PC-3 (cell line): Measurements from ENCODE around the gene RPS26. TPM values are rescaled to one million over a fixed set of nuclear protein-coding genes. Genes with fewer than 3 reads are reported as not detected.
"Not testable (repeated sequence)": the region's sequence is repeated elsewhere in the genome, so short reads cannot be mapped to it uniquely, and the experiment has no call there.

Experiments used
- ATAC-seq: fragments of 200-7000 bp; cut with Tn5 transposase; 2 replicates; pipeline ENCODE4 v1.9.1; 2020; ENCODE audit warnings: mild to moderate bottlenecking, moderate library complexity
- BruUV-seq: library from RNA; stranded (reverse); fragments of 400-500 nt; replicated peaks from 2 replicates; lab custom pipeline; 2021; lab: Mats Ljungman, UMichigan
- CTCF ChIA-PET: fragments of 300-600 bp; sonication (Branson Sonifier 250); formaldehyde crosslinking; loops from one replicate; lab custom pipeline; 2022; ENCODE audit warnings: antibody characterized with exemption; lab: Charles Lee
- POLR2A ChIA-PET: fragments of 300-600 bp; sonication (Branson Sonifier 250); formaldehyde crosslinking; loops from one replicate; lab custom pipeline; 2022; ENCODE audit warnings: antibody characterized with exemption; ENCODE audit not compliant: unreplicated experiment; lab: Charles Lee
- DNase-seq: peaks from one replicate; pipeline ENCODE4 v3.0.0-alpha.2; 2015
- H2AFZ ChIP-seq: fragments of 300-600 bp; sonication (generic); 2 replicates; pipeline ENCODE4 v1.6.0; 2016; ENCODE audit warnings: antibody characterized with exemption, low read length
- H3F3A ChIP-seq: fragments of 300-600 bp; sonication (generic); one replicate; pipeline ENCODE4 v1.6.0; 2017; ENCODE audit warnings: antibody characterized with exemption, low read length, control low read depth, mild to moderate bottlenecking; ENCODE audit not compliant: unreplicated experiment
- H3K27ac ChIP-seq: fragments of 300-600 bp; sonication (generic); 2 replicates; pipeline ENCODE4 v1.5.1; 2016; ENCODE audit warnings: mild to moderate bottlenecking, low read length
- H3K27me3 ChIP-seq: fragments of 300-600 bp; sonication (generic); 2 replicates; pipeline ENCODE4 v1.6.1; 2016; ENCODE audit warnings: low read length, mixed read lengths
- H3K36me3 ChIP-seq: fragments of 300-600 bp; sonication (generic); 2 replicates; pipeline ENCODE4 v1.6.1; 2016; ENCODE audit warnings: low read depth, mixed run types, low read length, mixed read lengths
- H3K4me1 ChIP-seq: fragments of 300-600 bp; sonication (generic); 2 replicates; pipeline ENCODE4 v1.5.1; 2016; ENCODE audit warnings: low read length; ENCODE audit not compliant: insufficient read depth
- H3K4me2 ChIP-seq: fragments of 300-600 bp; sonication (generic); 2 replicates; pipeline ENCODE4 v1.6.0; 2016; ENCODE audit warnings: low read length
- H3K4me3 ChIP-seq: fragments of 300-600 bp; sonication (generic); 2 replicates; pipeline ENCODE4 v1.5.1; 2016; ENCODE audit warnings: mild to moderate bottlenecking, low read length, mixed read lengths
- H3K79me2 ChIP-seq: fragments of 300-600 bp; sonication (generic); 2 replicates; pipeline ENCODE4 v1.6.1; 2017; ENCODE audit warnings: low read length, mixed read lengths
- H3K9ac ChIP-seq: fragments of 300-600 bp; sonication (generic); 2 replicates; pipeline ENCODE4 v1.6.0; 2016; ENCODE audit warnings: mild to moderate bottlenecking, low read length
- H3K9me2 ChIP-seq: fragments of 300-600 bp; sonication (generic); replicated peaks from 2 replicates; pipeline ENCODE4 v1.6.1; 2016; ENCODE audit warnings: mixed run types, low read length, mixed read lengths
- H3K9me3 ChIP-seq: fragments of 300-600 bp; sonication (generic); 2 replicates; pipeline ENCODE4 v1.6.1; 2016; ENCODE audit warnings: low read length, mixed read lengths
- H4K20me1 ChIP-seq: fragments of 300-600 bp; sonication (generic); 2 replicates; pipeline ENCODE4 v1.6.1; 2016; ENCODE audit warnings: low read length, mixed read lengths
- EZH2 ChIP-seq: fragments of 300-600 bp; sonication (generic); IDR thresholded peaks from one replicate; pipeline ENCODE4 v1.6.1; 2017; ENCODE audit warnings: antibody characterized with exemption, mild to moderate bottlenecking, low read length; ENCODE audit not compliant: unreplicated experiment
- EZH2phosphoT487 ChIP-seq: fragments of 300-600 bp; sonication (generic); IDR thresholded peaks from 2 replicates; pipeline ENCODE4 v1.6.1; 2018; ENCODE audit warnings: mild to moderate bottlenecking, antibody characterized with exemption, low read length, borderline replicate concordance
- intact Hi-C: fragments of 100-400 bp; cut with micrococcal nuclease; formaldehyde crosslinking; loops from 2 replicates; pipeline ENCODE4 v1.9.0; 2023
- total RNA-seq: library from RNA; depleted of rRNA; stranded (reverse); fragments of >200 nt; gene quantifications from 2 replicates; pipeline ENCODE4 v1.2.3, GENCODE V29; 2014
- TF ChIP-seq, protein P1 (sequence below): fragments of 300-600 bp; sonication (generic); conservative IDR thresholded peaks from 2 replicates; pipeline ENCODE4 v1.5.1; 2017; ENCODE audit warnings: antibody characterized with exemption, low read depth, mild to moderate bottlenecking, low read length

RPS26 gene
- total RNA-seq, 1 experiment from 2014 or later = 320 TPM

GRCh38 chr12:55996715-55997534, 44.8 kb upstream of the RPS26 start, which contains the start of gene SUOX:
TSS of gene SUOX (plus strand) at chr12:55997276. CDS start at chr12:56002222, 4,946 bp downstream.
- peak within 1 kb of the TSS; percentile 93 for H3K4me2 ChIP-seq
- ChIA-PET POLR2A (interaction anchor here (0.5 to 1.5 kb wide), 7 partner anchors 10 to 1848 kb away, joined by 3 to 15 read pairs (median 5); partner anchors contain the start of genes CD63 and RAB5B), CTCF (interaction anchor here (0.5 to 3.5 kb wide), 9 partner anchors 10 to 258 kb away, joined by 3 to 29 read pairs (median 7); partner anchors contain the start of genes ORMDL2 and RAB5B)
- H3K9me3 ChIP-seq = no peaks in the 10 kb centered on the region
- ATAC-seq (peak; percentile 99), DNase-seq (peak; percentile 98)
- TF ChIP-seq EZH2 (no peak), EZH2phosphoT487 (no peak)
- TF ChIP-seq, protein P1, sequence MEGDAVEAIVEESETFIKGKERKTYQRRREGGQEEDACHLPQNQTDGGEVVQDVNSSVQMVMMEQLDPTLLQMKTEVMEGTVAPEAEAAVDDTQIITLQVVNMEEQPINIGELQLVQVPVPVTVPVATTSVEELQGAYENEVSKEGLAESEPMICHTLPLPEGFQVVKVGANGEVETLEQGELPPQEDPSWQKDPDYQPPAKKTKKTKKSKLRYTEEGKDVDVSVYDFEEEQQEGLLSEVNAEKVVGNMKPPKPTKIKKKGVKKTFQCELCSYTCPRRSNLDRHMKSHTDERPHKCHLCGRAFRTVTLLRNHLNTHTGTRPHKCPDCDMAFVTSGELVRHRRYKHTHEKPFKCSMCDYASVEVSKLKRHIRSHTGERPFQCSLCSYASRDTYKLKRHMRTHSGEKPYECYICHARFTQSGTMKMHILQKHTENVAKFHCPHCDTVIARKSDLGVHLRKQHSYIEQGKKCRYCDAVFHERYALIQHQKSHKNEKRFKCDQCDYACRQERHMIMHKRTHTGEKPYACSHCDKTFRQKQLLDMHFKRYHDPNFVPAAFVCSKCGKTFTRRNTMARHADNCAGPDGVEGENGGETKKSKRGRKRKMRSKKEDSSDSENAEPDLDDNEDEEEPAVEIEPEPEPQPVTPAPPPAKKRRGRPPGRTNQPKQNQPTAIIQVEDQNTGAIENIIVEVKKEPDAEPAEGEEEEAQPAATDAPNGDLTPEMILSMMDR = no peak
- H3K9ac ChIP-seq = peak within 1 kb of the TSS; percentile 73
- H3K27me3 ChIP-seq = no peaks in the 10 kb centered on the region
- peak within 1 kb of the TSS; percentile 82 for H3K4me3 ChIP-seq
- no TSS peak for BruUV-seq
- H3K36me3 ChIP-seq = peaks cover 9% of the 10 kb centered on the region; the same call in 1 of the 2 replicates
- intact Hi-C loops = loop anchor here (1.0 kb wide), 4 partner anchors 24 to 67 kb away; partner anchors contain the start of gene RPS26
- H3K9me2 ChIP-seq = no peaks in the 10 kb centered on the region
- H4K20me1 ChIP-seq = no peaks in the 10 kb centered on the region
- H3F3A ChIP-seq = no peaks in the 10 kb centered on the region
- peak within 1 kb of the TSS; percentile 84 for H2AFZ ChIP-seq
- H3K4me1 ChIP-seq = peaks cover 5% of the 10 kb centered on the region; the same call in 1 of the 2 replicates
- 0 out of 2 replicates have a peak within 1 kb of the TSS, but pooled peaks have one; percentile 5 for H3K27ac ChIP-seq
- peaks cover 12% of the 10 kb centered on the region for H3K79me2 ChIP-seq

DNA sequence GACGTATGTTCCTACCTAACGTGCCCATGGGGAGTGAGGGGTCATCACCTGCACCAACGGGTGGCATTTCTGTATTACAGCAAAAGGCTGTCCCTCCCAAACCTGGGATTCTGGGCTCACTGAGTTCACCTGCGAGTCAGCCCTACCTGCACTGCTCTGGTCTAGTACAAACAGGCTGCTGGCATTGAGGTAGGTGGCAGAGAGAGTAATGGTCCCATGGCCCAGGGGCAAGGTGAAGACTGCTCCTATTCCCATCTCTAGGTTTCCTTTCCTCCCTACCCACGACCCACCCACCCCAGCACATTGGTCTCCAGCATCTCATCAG, 44.2 kb upstream of the RPS26 start:
- Histone ChIP-seq H3K4me2 (peak overlapping the region; percentile 93), H3K4me1 (peaks cover 5% of the 10 kb centered on the region; the same call in 1 of the 2 replicates), H3K9me3 (no peaks in the 10 kb centered on the region), H3K4me3 (peak overlapping the region; percentile 82), H3K9ac (peak overlapping the region; percentile 73), H3K36me3 (peaks cover 4% of the 10 kb centered on the region; the same call in 1 of the 2 replicates), H3K27ac (no peak overlapping the region), H4K20me1 (no peaks in the 10 kb centered on the region), H3K9me2 (no peaks in the 10 kb centered on the region), H2AFZ (peak overlapping the region; percentile 84), H3F3A (no peaks in the 10 kb centered on the region), H3K27me3 (no peaks in the 10 kb centered on the region), H3K79me2 (peaks cover 12% of the 10 kb centered on the region)
- no peak for TF ChIP-seq EZH2
- TF ChIP-seq, protein P1 = no peak
- TF ChIP-seq EZH2phosphoT487 = no peak
- ChIA-PET POLR2A (interaction anchor here (0.5 to 1.5 kb wide), 7 partner anchors 9 to 1847 kb away, joined by 3 to 15 read pairs (median 5); partner anchors contain the start of genes CD63 and RAB5B), CTCF (interaction anchor here (0.5 to 3.5 kb wide), 6 partner anchors 23 to 259 kb away, joined by 3 to 29 read pairs (median 6); partner anchors contain the start of genes ORMDL2 and RAB5B)
- intact Hi-C loops = loop anchor here (1.0 kb wide), 2 partner anchors 44 to 67 kb away; partner anchors contain the start of gene RPS26
- ATAC-seq = peak; percentile 34
- peak; percentile 14 for DNase-seq
- BruUV-seq = TSS peak; percentile 21

GRCh38 chr12:55999522-55999921, 42.2 kb upstream of the RPS26 start:
- CTCF ChIA-PET, H3K27me3 ChIP-seq, H2AFZ ChIP-seq, H3K9me2 ChIP-seq, POLR2A ChIA-PET, H3K9me3 ChIP-seq, H3K4me3 ChIP-seq, ATAC-seq, intact Hi-C loops, H3K9ac ChIP-seq, H3K27ac ChIP-seq, H3F3A ChIP-seq, H3K36me3 ChIP-seq, H3K4me1 ChIP-seq, H3K4me2 ChIP-seq, DNase-seq, H4K20me1 ChIP-seq: not testable (repeated sequence)
- peaks cover 12% of the 10 kb centered on the region for H3K79me2 ChIP-seq
- TSS peak; percentile 2 for BruUV-seq

GRCh38 chr12:55999999-56000540, 41.6 kb upstream of the RPS26 start:
- H4K20me1 ChIP-seq, H3K9ac ChIP-seq, DNase-seq, H2AFZ ChIP-seq, H3K36me3 ChIP-seq, H3K4me1 ChIP-seq, ATAC-seq, H3K27me3 ChIP-seq, intact Hi-C loops, H3F3A ChIP-seq, H3K4me3 ChIP-seq, POLR2A ChIA-PET, CTCF ChIA-PET, H3K4me2 ChIP-seq, BruUV-seq, H3K9me2 ChIP-seq, H3K9me3 ChIP-seq, H3K27ac ChIP-seq: not testable (repeated sequence)
- peaks cover 12% of the 10 kb centered on the region for H3K79me2 ChIP-seq
